HS-27A (cell line): Measurements from ENCODE around the gene STN1.

Source experiments
- DNase-seq: peaks from one replicate; pipeline ENCODE4 v3.0.0-alpha.2; 2012; ENCODE audit warnings: low read depth, missing footprints

STN1 gene, protein sequence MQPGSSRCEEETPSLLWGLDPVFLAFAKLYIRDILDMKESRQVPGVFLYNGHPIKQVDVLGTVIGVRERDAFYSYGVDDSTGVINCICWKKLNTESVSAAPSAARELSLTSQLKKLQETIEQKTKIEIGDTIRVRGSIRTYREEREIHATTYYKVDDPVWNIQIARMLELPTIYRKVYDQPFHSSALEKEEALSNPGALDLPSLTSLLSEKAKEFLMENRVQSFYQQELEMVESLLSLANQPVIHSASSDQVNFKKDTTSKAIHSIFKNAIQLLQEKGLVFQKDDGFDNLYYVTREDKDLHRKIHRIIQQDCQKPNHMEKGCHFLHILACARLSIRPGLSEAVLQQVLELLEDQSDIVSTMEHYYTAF

DNA sequence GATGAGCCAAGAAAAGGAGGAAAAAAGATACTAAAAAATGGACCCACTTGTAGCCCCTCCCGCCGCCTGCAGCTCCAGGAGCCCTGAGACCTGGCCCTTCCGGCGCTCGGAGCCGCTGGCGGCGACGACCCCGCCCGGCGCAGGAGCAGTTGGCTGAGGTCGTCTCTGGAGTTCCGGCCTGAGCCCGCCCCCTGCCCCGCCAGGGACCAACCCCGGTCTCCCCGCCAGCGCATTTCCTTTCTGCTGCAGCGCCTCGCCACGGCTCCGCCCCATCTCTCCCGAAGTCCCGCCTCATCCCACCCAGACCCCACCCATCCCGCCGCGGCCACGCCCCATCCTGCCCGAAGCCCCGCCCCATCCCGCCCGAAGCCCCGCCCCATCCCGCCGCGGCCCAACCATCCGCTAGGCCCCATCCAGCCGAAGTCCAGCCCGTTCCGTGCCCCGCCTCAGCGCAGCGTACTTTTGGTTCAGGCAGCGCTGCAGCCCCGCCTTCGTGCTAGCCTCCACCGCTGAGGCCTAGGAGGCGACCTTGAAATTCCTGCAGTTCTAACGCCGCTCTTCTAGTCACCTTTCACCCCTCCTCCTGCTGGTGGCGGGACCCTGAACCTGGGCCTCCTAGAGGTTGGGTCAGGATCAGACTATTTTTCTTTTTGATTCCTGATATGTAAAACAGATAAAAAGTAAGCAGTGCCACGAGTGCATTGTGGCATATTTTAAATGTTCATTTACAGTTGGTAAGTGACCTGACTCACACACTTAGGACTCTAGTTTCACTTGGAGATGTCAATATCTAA is at the start of gene STN1:
STN1 (minus strand) TSS at position 132 of the 794 bp plus-strand sequence. CDS start 590 bp downstream, outside the sequence.
- peak; percentile 56 for DNase-seq

DNA sequence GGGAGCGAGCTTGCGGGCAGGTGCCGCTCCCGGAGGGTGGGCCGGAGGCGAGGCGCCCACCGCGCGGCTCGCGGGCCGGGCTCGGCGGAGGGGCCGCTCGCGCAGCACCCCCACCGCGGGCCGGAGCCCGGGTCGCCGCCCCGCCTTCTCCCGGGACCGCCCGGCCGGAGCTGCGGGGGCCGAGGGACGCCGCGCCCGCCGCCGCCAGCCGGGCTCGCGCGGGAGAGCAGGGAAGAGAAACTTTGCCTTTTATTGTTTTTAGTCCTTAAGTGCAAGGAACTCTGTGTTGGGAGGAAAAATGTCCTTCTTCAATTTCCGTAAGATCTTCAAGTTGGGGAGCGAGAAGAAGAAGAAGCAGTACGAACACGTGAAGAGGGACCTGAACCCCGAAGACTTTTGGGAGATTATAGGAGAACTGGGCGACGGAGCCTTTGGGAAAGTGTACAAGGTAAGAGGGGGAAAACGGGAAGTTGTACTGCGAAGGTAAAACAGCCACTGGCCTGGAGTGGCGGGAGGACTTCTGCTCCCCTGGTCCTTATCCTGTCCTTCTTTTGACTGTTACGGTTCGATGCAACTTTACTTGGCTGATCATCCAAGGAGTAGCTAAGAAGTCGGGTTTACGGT is 49.6 kb upstream of the STN1 start:
- DNase-seq: no peak

DNA sequence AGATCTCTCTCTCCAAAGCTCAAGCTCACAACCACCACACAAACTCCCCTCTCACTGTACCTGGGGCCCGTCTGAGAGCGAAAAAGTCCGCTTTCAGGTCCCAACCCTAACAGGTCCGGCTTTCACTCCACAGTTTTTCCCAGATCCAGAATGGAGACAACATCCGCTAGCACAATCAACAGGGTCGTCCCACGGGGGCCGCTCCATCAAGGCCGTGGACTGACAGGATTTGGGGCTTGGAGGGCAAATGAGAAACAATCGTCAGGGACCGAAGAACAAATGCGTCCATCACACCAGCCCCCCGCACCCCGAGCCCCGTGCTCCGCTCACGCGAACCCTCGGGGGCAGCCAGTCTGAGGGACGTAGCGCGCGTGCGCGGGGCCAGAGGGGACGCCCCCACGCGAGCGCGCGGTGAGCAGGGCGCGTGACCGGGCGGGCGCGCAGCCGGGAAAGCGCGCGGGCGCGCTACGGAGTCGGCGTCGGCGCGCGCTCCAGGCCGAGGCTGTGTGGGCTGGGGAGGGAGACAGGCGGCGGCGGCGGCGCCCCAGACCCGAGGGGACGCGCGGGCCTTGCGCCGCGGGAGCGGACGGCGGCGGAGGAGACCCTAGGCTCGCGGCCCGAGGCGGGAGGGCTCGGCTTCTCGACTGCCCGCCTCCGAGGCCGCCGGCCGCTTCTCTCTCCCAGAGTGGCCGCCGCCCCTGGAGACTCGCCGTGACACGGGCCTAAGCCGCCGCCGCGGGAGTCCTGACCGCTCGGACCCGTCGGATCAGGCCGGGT is 48.9 kb upstream of the STN1 start, which contains the start of gene SLK:
SLK (plus strand) TSS at position 470 of the 777 bp plus-strand sequence. CDS start 606 bp downstream, outside the sequence.
- DNase-seq: no peak

DNA sequence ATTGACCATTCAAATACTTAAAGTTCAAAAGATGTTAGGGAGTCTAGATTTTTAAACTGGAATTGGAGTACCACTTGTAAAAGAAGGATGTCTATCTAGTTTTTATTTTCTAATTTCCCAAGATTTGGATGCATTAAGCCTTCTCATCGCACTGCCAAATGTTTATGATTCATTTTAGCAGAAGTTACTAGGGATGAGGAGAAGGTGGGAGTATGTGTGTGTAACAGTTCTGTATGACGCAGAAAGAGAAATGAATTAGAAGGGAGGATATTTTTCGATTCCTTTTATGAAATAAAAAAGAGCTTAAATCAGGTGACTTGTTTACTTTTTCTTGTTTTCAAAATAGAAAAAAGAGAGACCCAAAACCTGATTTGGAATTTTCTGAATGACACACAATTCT is 42.1 kb upstream of the STN1 start:
- no peak for DNase-seq

DNA sequence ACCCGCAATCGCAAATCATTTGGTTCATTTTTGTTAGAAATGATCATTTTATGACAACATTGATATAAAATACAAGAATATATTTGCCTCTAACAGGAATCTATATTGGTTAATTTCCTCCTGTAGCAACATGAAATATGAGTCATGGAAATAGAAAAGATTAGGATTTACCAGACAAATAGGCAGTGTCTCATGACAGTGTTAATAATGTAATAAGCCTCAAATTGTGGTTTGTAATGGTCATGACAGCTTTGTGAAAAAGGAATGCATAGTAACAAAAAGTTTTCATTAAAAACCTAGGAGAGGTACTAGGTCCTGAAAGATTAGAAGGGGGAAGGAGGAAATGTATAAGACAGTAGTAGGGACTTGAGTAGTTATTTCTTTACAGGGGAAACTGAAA is 41.0 kb upstream of the STN1 start:
- no peak for DNase-seq

DNA sequence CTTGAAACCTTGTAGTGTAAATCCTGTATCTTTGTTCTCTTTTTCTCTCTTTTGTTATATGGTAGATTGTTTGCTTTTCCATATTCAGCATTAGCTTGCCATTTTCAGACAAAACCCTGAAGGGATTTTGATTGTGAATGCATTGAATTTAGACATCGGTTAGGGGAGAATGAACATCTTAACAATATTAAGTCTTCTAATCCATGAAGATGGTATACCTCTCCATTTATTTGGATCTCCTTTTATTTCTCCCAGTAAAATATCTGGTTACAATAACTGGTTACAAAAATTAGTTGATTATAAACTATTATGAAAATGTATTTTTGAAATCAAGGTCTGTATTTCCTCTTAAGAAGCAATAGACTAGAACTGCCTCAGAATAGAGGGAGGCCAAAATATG is 36.6 kb upstream of the STN1 start:
- DNase-seq: no peak

DNA sequence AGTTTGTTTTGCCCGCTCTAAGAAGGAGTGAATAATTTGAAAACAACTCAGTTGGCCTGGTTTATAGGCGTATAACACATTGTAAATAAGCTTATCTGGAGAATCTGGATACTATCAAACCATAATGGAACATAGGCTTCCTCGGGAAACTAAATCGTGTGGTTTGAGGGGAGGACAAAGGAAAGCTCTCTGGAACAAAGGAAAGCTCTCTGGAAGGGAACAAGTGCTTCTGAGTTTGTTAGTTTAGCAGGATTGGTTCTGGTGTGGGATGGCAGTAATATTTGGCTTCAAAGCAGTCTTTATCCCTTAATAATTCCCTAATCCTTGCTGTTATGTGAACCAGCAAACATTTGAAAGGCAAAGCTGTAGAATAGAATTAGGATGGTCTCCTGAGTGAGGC is 34.0 kb upstream of the STN1 start:
- no peak for DNase-seq

DNA sequence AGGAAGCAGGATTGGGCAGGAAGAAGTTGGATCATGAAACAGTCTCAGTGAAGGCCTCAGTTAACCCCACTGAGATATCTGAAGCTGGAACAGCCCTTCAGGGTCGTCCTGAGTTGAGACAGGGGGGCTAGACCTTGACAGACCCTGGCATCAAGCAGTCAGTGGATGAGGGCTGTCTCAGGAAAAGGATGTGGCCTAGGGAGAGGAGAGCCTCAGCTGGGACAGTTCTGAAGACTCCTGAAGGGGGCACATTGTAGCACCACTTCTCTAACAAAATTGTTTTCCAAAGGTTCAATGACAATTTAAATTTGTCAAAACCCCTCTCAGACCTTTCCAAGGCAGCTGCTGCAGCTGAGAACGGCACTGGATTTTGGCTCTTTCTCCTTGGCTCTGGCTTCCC is 33.2 kb upstream of the STN1 start:
- no peak for DNase-seq

DNA sequence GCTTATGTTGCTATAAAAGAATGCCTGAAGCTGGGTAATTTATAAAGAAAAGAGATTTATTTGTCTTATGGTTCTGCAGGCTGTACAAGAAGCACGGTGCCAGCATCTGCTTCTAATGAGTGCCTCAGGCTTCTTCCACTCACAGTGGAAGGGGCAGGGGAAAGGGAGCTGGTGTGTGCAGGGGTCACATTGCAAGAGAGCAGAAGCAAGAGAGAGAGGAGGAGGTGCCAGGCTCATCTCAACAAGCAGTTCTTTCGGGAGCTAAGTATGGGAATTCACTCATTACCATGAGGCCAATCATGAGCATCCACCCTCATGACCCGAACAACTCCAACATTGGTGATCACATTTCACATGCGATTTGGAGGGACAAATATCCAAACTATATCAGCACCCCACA is 31.7 kb upstream of the STN1 start:
- DNase-seq: no peak

DNA sequence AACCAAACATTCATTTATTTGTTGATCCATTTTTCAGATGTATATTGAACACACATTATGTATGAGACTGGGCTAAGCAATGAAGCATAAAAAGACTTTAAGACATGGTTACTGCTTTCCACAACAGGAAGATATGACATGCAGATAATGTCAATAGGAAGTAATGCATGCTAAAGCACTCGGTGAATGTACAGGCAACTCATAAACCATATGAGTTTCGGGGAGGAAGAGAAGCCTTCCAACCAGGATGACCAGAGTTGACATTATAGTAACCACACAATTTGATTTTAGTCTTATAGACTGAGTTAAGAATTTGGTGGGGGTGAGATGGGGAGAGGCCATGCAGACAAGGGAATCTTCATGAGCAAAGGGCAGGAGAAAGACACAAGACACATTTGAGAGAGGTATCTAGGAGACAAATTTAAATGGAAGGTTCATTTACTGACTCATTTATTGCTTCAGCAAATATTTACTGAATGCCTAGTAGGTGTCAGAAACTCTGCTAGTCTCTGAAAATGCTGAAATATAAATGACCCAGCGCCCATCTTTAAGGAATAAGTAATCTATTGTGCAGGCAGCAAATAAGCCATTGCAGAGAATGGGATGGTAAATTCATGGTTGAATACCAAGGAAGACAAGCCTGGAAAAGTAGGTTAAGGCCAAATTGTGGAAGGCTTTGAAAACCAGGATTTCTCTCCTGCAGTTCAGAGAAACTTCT is 30.0 kb upstream of the STN1 start:
- DNase-seq: no peak

DNA sequence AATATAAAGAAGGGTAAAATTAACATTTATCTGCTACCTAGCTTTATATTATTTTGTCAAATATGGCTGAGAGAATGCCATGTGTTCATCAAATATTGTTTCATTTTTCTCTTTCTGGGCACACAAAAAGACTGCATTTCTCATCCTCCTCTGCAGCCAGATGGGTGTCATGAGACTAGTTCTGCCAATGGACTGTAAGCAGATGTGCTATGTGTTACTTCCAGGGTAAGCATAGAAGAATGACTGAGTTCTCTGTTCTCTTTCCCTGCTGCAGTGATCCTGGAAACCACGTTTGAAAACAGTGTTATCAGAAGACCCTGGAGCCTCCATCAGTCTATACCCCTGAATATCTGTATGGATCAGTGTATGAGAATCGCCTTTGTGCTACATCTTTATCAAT is 24.9 kb upstream of the STN1 start:
- DNase-seq: no peak

DNA sequence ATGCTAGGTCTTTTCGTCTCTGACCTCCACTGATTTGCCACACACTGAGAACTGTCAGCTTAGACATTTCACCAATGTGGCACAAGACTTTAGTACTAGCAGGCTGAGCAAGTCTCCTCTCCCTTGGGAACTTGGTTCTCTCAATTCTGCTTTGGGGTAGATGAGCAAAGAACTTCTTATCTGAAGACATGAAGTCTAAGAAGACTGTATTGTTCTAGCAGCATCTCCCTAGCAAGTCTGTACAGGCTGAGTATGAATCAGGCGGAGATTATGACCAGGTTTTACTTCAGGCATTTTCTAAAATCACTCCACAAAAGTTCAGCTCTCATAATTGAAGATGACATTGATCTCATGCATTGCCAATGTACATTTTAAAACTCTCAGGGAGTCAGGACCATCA is 23.8 kb upstream of the STN1 start:
- DNase-seq: no peak

DNA sequence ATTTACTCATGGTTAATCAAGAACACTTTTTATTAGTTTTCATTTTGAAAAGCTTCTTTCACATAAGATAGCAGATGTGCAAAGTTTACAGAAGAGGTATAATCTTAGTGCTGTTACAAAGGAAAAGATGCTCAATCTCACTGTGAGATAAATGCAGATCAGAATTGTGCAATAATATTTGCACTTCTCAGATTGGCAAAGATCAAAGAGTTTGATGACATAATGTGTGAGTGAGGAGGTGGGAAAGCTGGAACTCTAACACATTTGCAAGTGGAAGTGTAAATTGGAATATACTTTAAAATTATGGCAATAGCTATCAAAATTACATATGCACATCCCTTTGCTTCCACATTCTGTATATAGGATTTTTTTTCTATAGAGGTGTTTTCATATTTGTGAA is 21.5 kb upstream of the STN1 start:
- DNase-seq: no peak

DNA sequence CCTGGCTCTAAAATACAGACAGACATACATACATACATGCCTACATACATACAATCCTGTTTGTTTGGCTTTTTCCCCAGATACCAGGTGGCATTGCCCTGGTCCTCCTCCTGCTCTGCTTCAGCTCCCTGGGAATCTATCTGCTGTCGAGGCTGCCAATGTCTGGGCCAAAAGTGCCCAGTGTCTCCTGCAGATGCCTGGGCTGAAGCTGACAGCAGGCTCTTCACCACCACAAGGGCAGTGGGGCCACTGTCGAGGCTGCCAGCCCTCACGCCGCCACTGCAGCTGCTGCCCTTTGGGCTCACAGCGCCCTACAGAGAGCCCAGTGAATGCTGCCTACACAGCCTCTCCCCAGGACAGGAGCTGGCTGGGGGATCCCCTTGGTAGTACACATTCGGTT is 18.0 kb upstream of the STN1 start:
- no peak for DNase-seq

DNA sequence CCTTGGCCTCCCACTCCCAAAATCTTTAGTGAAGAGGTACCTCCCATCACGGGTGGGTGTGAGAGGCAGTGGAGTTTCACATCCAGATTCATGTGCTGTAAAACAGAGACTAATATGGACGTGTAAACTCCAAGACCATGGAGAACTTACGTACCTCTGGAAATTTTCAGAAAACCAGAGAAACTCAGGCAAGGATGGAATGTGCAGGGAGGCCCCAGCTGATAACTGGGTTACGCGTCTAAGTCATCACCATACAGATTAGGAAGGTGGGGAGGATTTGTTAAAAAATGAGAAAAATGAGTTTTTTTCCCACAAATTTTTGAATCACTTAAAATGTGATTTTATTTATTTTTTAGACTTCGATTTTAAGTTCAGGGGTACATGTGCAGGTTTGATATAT is 16.3 kb upstream of the STN1 start:
- no peak for DNase-seq

DNA sequence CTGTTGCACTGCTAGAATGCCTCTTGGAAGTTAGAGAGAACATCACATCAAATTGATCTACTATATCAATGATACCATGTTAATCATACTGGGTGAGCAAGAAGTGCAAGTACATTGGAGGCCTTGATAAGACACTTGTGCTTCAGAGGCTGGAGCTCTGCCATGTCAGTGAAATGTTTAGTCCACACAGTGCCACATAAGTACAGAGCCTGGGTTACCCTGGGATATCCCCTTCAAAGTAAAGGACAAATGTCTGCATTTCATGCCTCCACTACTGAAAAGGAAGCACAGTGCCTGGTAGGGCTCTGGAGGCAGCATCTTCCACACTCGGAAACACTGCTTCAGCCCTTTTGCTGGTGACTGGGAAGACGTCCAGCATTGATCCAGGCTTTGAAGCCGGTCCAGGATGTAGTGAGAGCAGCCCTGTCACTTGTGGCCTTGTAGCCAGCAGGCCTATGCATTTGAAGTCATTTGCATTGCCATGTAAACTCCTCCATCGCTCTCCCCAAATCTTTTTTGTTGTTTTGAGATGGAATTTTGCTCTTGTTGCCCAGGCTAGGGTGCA is 15.7 kb upstream of the STN1 start:
- DNase-seq: no peak

DNA sequence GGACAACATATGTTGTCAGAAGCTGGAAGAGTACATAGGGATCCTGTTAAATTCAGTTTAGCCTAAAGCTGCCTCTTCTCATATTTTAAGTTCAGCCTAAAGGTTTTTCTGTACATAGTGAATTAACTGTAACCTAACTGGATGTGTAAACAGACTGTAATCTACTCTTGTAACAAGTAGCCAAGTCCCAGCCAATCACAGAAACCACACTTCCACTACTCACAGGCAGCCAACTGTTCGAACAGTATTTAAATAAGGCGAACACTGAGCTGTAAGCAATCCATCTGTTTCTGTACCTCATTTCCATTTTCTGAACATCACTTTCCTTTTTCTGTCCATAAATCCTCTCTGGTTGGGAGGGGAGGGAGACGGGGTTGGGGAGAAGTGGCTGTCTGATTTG is 15.0 kb upstream of the STN1 start:
- DNase-seq: no peak

DNA sequence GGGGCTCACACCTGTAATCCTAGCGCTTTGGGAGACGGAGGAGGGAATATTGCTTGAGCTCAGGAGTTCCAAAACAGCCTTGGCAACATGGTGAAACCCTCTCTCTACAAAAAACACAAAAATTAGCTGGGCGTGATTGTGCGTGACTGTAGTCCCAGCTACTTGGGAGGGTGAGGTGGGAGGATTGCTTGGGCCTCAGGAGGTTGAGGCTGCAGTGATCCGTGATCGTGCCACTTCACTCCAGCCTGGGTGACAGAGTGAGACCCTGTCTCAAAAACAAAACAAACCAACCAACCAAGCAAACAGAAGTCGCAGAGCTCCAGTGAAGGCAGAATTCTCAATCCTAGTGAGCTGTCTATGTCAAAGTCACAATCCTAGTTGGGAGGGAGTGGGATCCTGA is 14.3 kb upstream of the STN1 start:
- DNase-seq: no peak

DNA sequence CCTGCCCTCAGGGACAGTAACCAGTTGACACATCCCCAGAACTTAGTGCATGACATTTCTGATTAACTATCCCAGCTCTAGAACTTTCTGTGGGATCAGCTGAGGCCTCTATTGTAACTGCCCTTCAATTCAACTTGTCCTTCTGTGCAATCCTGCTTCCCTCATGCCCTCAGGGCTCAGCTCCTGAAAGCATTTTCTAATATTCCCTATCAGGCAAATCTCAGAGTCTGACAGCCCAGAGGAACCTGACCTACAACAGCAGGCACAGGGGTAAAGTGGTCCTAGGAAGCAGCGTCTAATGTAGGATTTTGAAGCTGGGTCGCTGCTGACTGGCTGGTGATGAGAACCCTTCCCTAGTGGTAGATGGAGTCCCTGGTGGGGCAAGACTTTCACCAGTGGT is 13.6 kb upstream of the STN1 start:
- no peak for DNase-seq

DNA sequence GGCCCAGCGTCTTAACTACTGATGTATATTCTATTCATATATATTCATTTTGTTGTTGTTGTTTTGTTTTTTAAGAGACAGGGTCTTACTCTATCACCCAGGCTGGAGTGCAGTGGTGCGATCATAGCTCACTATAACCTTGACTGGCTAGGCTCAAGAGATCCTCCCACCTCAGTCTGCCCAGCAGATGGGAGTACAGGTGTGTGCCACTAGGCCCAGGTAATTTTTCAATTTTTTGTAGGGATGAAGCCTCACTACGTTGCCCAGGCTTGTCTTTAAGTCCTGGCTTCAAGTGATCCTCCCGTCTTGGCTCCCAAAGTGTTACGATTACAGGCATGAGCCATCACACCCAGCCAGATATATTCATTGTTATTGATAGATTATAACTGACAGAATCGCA is 12.9 kb upstream of the STN1 start:
- no peak for DNase-seq

DNA sequence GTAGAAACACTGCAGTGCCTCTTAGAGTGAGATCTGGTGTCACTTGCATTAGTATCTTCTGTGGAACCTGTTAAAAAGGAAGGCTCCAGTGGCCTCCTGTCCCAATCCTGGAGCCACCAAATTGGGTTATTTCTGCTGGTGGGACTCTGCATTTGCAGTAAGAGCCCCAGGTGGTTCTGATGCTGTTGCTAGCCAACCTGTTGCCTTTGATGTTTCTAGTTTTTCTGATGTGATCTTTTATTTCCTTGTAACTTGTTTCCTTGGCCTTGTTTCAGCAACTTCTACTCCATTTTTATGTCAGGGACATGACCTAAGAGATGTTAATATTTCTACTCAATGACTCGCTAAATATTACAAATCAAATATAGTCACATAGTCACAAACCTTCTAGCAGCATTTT is 12.5 kb upstream of the STN1 start:
- no peak for DNase-seq
